Adrenal gland (tissue), 12 donors: ENCODE data around the gene GAN. TPM values are rescaled to one million over a fixed set of nuclear protein-coding genes. Genes with fewer than 3 reads are reported as not detected.

Experiments used
- DNase-seq, 7 donors: peaks; one replicate each; pipeline ENCODE4 v3.0.0-alpha.2; 2019 to 2020
- H3K27ac ChIP-seq, 5 donors: fragments of 200-600 bp; sonication (generic) in 4 of 5; 1 replicate in 3 of 5; 2 replicates in 2 of 5; pipeline versions ENCODE4 v1.5.1 to v1.8.0; 2016 to 2020; ENCODE audit warnings: mild to moderate bottlenecking in 1 of 5
- H3K27me3 ChIP-seq: fragments of 200-600 bp; 2 replicates; pipeline ENCODE4 v1.8.0; 2021
- H3K36me3 ChIP-seq, 2 donors: fragments of 200-600 bp; replicated peaks in 1 of 2; 1 replicate in 1 of 2; 2 replicates in 1 of 2; pipeline versions ENCODE4 v1.5.1 to v1.8.0; 2018 to 2022
- H3K4me1 ChIP-seq, 2 donors: fragments of 200-600 bp; replicated peaks in 1 of 2; 1 replicate in 1 of 2; 2 replicates in 1 of 2; pipeline versions ENCODE4 v1.5.1 to v1.8.0; 2018 to 2021
- H3K4me3 ChIP-seq, 4 donors: fragments of 200-600 bp; sonication (generic) in 3 of 4; one replicate each; pipeline ENCODE4 v1.5.1; 2016 to 2018
- H3K9me3 ChIP-seq, 3 donors: fragments of 200-600 bp; sonication (generic) in 1 of 3; replicated peaks in 1 of 3; 1 replicate in 2 of 3; 2 replicates in 1 of 3; pipeline versions ENCODE4 v1.5.1 to v1.8.0; 2016 to 2021
- CTCF ChIP-seq, 6 experiments: fragments of 450-650 bp in 4 of 6; fragments of 200-600 bp in 2 of 6; sonication (generic) in 1 of 6; IDR thresholded peaks; 1 replicate in 5 of 6; 2 replicates in 1 of 6; pipeline versions ENCODE4 v1.5.1 to v1.8.0; 2016 to 2021; ENCODE audit warnings: antibody characterized with exemption in 6 of 6, mild to moderate bottlenecking in 2 of 6, moderate library complexity in 1 of 6
- POLR2A ChIP-seq, 2 donors: fragments of 450-650 bp; IDR thresholded peaks; one replicate each; pipeline ENCODE4 v1.6.1; 2017; ENCODE audit warnings: antibody characterized with exemption in 2 of 2, mild to moderate bottlenecking in 2 of 2, moderate library complexity in 1 of 2
- WGBS, 4 donors: extraction: QIAGEN DNeasy Blood & Tissue Kit in 2 of 4; methylation state at CpG; one replicate each; pipeline versions ENCODE4 v1.1.5 to v1.1.7; 2013 to 2017; 5-methylcytosine and 5-hydroxymethylcytosine counted together
- intact Hi-C, 2 donors: fragments of 100-400 bp; cut with DNase I; formaldehyde crosslinking; loops; one replicate each; pipeline versions ENCODE4 v1.14.1 to v1.15.0; 2022 to 2023
- polyA plus RNA-seq, 3 donors: library from polyadenylated mRNA; stranded (reverse); fragments of 200-250 nt in 2 of 3; fragments of 350-450 nt in 1 of 3; fragmentation: Illumina TruSeq in 1 of 3; extraction: RNeasy Lipid Tissue Mini Kit (QIAGEN cat#74804) in 1 of 3; gene quantifications; one replicate each; pipeline ENCODE4 v1.2.3, GENCODE V29; 2013 to 2014
- total RNA-seq, 9 donors: library from RNA; depleted of rRNA in 4 of 9; stranded (reverse); fragments of >200 nt in 4 of 9; fragments of 120-200 nt in 1 of 9; fragmentation: NEBNext Ultra II Directional in 1 of 9; extraction: Animal tissue kit (Norgen Biotek cat#: 25700) in 1 of 9; gene quantifications; one replicate each; pipeline versions ENCODE4 v1.1.0 to v1.2.4, GENCODE V29; 2013 to 2023
- donor health status: healthy with polysubstance abuse.
- donor health status: Bipolar disorder and iron deficiency.
- donor health status: DM: yes; HTN: yes; CAD: no.
- donor health status: DM: no; HTN: no; CAD: no.
- donor health status: DM: no; HTN: no; CAD: no.
- donor health status: DM: yes; HTN: yes; CAD: no.

GAN gene
- total and polyA plus RNA-seq, 12 donors = 1.0 to 7.5 (median 3.8) TPM

DNA sequence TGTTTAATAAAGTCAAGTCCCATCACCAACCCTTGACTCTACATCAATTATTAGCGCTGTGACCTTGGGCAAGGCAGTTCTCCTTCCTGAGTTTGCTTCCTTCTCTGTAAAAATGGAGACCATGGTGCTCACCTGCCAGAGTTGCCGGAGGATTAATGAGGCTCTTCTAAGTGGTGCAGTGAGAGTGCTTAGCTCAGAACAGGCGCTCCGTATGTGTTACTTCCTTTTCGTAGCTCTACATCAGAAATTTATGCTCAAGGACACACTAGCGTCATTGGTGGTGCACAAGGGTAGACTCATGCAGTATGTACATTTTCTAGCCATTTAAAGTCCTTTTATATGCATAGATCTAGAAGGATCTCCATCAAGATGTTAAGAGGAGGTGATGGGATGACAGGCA, 112.5 kb downstream of the GAN start:
- intact Hi-C loops = no loop called here
- no peaks in the 10 kb centered on the region for H3K27me3 ChIP-seq
- no peak for TF ChIP-seq POLR2A (IDR thresholded peaks at IDR 0.05)
- TF ChIP-seq CTCF (IDR thresholded peaks at IDR 0.05) = no peak
- no peak for DNase-seq
- H3K9me3 ChIP-seq = no peaks in the 10 kb centered on the region
- WGBS, 4 donors = 75 to 85% (median 79%) methylated on average over 6 of the region's 6 CpGs
- no peaks in the 10 kb centered on the region for H3K36me3 ChIP-seq
- H3K27ac ChIP-seq = no peak overlapping the region
- peaks cover 6 to 13% of the 10 kb centered on the region in 2 donors for H3K4me1 ChIP-seq
- no peak overlapping the region for H3K4me3 ChIP-seq

- intact Hi-C loops = no loop called here
- 39 to 48% (median 44%) methylated on average over 3 of the region's 3 CpGs for WGBS, 4 donors
These were observed 114.3 kb downstream of the GAN start for GRCh38 chr16:81429045-81429521.

GRCh38 chr16:81431554-81432353, 117.0 kb downstream of the GAN start:
- H3K4me1 ChIP-seq = peaks cover 6 to 13% of the 10 kb centered on the region in 2 donors
- 68 to 75% (median 70%) methylated on average over 15 to 23 of the region's 23 CpGs for WGBS, 4 donors
- no peaks in the 10 kb centered on the region for H3K9me3 ChIP-seq
- intact Hi-C loops = no loop called here
- TF ChIP-seq CTCF (IDR thresholded peaks at IDR 0.05) (no peak), POLR2A (IDR thresholded peaks at IDR 0.05) (no peak)
- no peaks in the 10 kb centered on the region for H3K36me3 ChIP-seq
- no peaks in the 10 kb centered on the region for H3K27me3 ChIP-seq
- peak in 6 of 7 donors; percentile 51 to 74 (median 62) for DNase-seq
- H3K4me3 ChIP-seq = no peak overlapping the region
- peak overlapping the region in 2 of 5 donors; percentile 56 to 71 for H3K27ac ChIP-seq

More at GRCh38 chr16:81429045-81429521, 114.3 kb downstream of the GAN start:
- no peak for TF ChIP-seq POLR2A (IDR thresholded peaks at IDR 0.05)
- TF ChIP-seq CTCF (IDR thresholded peaks at IDR 0.05) = peak; percentile 53 to 68 (median 62)
- Histone ChIP-seq H3K4me1 (peaks cover 6 to 13% of the 10 kb centered on the region in 2 donors), H3K27ac (no peak overlapping the region), H3K4me3 (no peak overlapping the region), H3K9me3 (no peaks in the 10 kb centered on the region), H3K36me3 (no peaks in the 10 kb centered on the region), H3K27me3 (no peaks in the 10 kb centered on the region)
- DNase-seq = peak; percentile 59 to 84 (median 78)

DNA sequence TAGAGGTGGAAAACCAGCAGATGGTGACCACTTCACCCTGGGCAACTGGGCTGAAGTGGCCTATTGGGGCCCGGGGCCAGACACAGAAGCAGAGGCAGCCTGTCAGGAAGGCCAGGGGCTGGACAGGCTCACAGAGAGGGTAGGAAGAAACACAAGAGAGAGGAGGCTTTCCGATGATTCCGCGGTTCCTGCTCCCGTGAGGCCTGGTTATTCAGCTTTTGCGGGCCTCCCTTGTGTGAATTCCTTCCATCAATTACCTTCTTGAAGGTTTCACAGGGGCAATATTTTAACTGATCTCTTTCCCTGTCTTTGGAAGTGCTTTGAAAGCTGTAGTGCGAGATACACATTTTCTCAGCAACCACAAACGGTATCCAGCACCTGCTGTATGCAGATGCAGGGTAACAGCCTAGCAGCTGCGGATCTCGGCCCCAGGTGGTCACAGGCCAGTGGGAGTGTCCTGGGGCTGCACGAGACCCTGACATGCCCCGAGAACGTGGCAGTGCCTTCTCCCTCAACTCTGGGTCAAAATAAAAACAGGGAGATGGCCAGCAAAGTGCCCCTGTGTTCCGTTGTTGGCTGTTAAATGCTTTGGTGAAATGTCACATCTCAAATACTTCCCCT, 118.3 kb downstream of the GAN start:
- no peak overlapping the region for H3K27ac ChIP-seq
- H3K4me3 ChIP-seq = no peak overlapping the region
- intact Hi-C loops = no loop called here
- H3K36me3 ChIP-seq = no peaks in the 10 kb centered on the region
- H3K4me1 ChIP-seq = peaks cover 6 to 13% of the 10 kb centered on the region in 2 donors
- WGBS, 4 donors = 81 to 93% (median 87%) methylated on average over 13 to 14 of the region's 14 CpGs
- DNase-seq = no peak
- no peaks in the 10 kb centered on the region for H3K27me3 ChIP-seq
- TF ChIP-seq POLR2A (IDR thresholded peaks at IDR 0.05) = no peak
- TF ChIP-seq CTCF (IDR thresholded peaks at IDR 0.05) = no peak
- H3K9me3 ChIP-seq = no peaks in the 10 kb centered on the region
